Omental fat pad (tissue), 4 donors: Measurements from ENCODE around the gene CRLF3. TPM values are rescaled to one million over a fixed set of nuclear protein-coding genes. Genes with fewer than 3 reads are reported as not detected.
"Not testable (repeated sequence)": the region's sequence is repeated elsewhere in the genome, so short reads cannot be mapped to it uniquely, and the experiment has no call there.

Source experiments
- ATAC-seq: fragments of 150-250 bp; one replicate; pipeline ENCODE4 v1.9.1; 2016; ENCODE audit warnings: mild to moderate bottlenecking, moderate library complexity; ENCODE audit not compliant: low FRiP score
- DNase-seq: peaks from one replicate; pipeline ENCODE4 v3.0.0-alpha.2; 2019; ENCODE audit warnings: low spot score
- total RNA-seq, 4 donors: library from RNA; depleted of rRNA; stranded (reverse); fragments of >200 nt; gene quantifications; one replicate each; pipeline ENCODE4 v1.1.0, GENCODE V29; 2016
- TF ChIP-seq, protein P1 (sequence below), 3 donors: fragments of 450-650 bp; IDR thresholded peaks; one replicate each; pipeline ENCODE4 v1.5.1; 2016 to 2017; ENCODE audit warnings: antibody characterized with exemption in 3 of 3, mild to moderate bottlenecking in 3 of 3, moderate library complexity in 2 of 3

CRLF3 gene
- total RNA-seq, 4 donors from 2014 or later, result 11.4 to 22.7 (median 17.1) TPM

GRCh38 chr17:30796016-30796415 lies 28.5 kb downstream of the CRLF3 start:
- ATAC-seq (no peak), DNase-seq (no peak)
- TF ChIP-seq, protein P1, sequence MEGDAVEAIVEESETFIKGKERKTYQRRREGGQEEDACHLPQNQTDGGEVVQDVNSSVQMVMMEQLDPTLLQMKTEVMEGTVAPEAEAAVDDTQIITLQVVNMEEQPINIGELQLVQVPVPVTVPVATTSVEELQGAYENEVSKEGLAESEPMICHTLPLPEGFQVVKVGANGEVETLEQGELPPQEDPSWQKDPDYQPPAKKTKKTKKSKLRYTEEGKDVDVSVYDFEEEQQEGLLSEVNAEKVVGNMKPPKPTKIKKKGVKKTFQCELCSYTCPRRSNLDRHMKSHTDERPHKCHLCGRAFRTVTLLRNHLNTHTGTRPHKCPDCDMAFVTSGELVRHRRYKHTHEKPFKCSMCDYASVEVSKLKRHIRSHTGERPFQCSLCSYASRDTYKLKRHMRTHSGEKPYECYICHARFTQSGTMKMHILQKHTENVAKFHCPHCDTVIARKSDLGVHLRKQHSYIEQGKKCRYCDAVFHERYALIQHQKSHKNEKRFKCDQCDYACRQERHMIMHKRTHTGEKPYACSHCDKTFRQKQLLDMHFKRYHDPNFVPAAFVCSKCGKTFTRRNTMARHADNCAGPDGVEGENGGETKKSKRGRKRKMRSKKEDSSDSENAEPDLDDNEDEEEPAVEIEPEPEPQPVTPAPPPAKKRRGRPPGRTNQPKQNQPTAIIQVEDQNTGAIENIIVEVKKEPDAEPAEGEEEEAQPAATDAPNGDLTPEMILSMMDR (IDR thresholded peaks at IDR 0.05), result no peak

DNA sequence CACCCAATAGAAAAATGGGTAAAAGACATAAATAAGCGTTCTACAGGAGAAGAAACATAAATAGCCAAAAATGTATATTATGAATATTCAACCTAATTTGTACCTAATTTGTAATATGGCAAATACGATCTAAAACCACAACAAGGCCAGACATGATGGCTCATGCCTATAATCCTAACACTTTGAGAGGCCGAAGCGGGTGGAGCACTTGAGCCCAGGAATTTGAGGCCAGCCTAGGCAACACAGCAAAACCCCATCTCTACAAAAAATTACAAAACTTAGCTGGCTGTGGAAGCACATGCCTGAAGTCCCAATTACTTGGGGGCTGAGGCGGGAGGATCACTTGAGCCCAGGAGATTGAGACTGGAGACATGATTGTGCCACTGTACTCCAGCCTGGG lies 30.1 kb downstream of the CRLF3 start:
- ATAC-seq, result no peak
- DNase-seq, result no peak
- TF ChIP-seq, protein P1 (IDR thresholded peaks at IDR 0.05), result no peak

DNA sequence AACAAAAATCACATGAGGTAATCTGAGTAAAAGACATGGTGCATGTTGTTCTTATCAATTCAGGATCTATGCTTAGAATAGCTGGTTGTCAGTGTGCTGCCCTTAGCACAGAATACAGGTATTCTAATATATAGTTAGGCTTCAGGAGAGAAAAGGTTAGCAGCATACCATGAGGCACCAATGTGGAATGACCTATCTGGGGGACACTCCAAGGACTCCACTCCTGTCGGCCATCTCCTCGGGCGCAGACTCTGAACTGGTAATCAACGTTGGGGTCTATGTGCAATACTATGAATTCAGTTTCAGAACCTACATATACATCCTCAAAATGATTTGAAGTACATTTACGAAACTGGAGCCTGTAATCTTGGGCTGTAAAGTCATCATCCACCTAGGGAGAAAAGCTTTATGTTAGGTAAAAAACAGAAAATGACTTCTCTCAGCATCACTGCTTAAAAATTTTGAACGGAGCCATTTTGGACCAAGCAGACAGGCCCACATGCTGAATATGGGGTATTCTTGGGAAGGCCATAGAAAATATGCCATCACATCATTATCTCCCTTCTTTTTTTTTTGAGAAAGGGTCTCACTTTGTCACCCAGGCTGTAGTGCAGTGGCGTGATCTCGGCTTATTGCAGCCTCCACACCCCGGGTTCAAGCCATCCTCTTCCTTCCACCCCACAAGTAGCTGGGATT lies 31.1 kb downstream of the CRLF3 start:
- DNase-seq (no peak), ATAC-seq (no peak)
- TF ChIP-seq, protein P1 (IDR thresholded peaks at IDR 0.05), result no peak

GRCh38 chr17:30790279-30790678 lies 34.2 kb downstream of the CRLF3 start:
- TF ChIP-seq, protein P1 (IDR thresholded peaks at IDR 0.05), result no peak
- ATAC-seq (no peak), DNase-seq (no peak)

DNA sequence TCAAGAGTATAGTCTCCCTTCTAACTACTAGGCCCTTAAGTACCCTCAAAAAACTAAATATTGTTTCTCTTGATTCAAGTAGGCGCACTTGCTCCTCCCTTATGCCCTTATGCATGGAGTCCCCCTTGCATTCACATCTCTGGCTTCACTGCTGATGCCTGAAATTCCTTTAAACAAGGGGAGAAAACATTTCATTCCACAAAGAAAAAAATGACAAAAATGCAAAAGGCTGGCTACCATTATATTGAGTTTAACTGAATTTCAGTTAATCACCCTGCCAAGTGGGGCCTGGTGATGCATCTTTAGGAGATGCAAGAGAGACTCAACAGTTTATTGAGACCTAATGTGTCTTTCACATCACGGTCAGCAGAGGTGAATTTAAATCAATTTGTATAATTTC lies 35.6 kb downstream of the CRLF3 start:
- TF ChIP-seq, protein P1 (IDR thresholded peaks at IDR 0.05), result no peak
- ATAC-seq (no peak), DNase-seq (no peak)

GRCh38 chr17:30782206-30782605 lies 42.3 kb downstream of the CRLF3 start:
- ATAC-seq (no peak), DNase-seq (no peak)
- TF ChIP-seq, protein P1 (IDR thresholded peaks at IDR 0.05), result no peak

- no peak for ATAC-seq
- TF ChIP-seq, protein P1 (IDR thresholded peaks at IDR 0.05), result no peak
- DNase-seq, result no peak
These were observed 44.1 kb downstream of the CRLF3 start for GRCh38 chr17:30780343-30780742.

- ATAC-seq, DNase-seq: not testable (repeated sequence)
These were observed 55.7 kb downstream of the CRLF3 start for GRCh38 chr17:30768771-30769170.

- not testable (repeated sequence) for ATAC-seq, DNase-seq
These were observed 56.7 kb downstream of the CRLF3 start for GRCh38 chr17:30767641-30768404.
